ENCODE measurements around the gene NDRG4.

NDRG4 gene, protein sequence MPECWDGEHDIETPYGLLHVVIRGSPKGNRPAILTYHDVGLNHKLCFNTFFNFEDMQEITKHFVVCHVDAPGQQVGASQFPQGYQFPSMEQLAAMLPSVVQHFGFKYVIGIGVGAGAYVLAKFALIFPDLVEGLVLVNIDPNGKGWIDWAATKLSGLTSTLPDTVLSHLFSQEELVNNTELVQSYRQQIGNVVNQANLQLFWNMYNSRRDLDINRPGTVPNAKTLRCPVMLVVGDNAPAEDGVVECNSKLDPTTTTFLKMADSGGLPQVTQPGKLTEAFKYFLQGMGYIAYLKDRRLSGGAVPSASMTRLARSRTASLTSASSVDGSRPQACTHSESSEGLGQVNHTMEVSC

DNA sequence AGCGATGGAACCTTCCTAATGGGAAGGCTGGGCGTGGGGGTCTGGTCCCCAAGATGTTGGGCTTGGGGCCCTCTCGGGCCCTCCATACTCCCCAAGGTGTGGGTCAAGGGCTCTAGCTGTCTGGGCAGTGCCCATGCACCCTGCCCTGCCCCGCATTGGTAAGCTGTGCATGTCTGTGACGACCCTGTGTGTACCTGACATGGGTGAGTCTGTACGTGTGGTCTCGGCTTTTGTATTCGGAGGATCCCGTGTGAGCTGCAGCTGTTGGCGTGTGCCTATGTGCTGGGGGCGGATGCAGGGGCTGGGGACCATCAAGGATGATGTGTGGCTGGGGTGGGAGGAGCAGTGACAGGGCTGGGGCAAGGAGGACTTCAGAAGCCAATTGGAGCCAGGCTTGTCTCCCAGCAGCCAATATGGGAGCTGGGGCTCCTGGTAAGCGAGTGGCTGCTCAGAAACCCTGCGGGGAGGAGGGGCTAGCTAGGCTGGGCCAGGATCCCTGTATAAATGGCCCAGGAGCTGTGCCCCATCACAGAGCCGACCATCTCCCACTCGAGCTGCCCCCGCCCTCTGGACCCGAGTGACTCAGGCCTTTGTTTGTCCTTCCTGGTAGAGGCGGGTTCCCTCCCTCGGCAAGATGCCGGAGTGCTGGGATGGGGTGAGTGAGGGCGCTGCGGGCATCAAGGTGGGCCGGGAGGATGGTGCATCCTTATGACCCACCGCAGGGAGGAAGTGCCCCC is at the start of gene NDRG4:
Gene NDRG4, plus strand, starts transcription at position 529 of the 737 bp plus-strand sequence. Its CDS starts 106 bp downstream, at position 635.
- DNase-seq = peak; percentile 89

DNA sequence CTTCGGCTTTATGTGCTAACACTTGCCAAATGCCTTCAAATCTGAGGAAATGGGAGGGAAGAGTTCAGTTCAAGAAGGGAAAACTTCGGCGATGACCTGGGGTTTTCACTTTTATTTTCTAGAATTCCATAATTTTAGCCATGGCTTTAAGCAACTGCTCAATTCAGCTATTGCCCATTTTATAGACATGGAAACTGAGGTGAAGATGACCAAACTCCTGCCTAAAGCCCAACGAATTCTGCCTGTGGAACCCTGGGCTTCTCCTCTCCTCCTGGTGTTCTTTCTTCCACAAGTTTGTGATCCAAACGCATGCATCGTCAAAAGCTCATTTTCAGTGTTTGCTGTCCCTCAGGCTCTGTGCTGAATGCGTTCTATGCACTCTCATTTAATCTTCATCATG is 49.4 kb upstream of the NDRG4 start:
- DNase-seq = no peak

DNA sequence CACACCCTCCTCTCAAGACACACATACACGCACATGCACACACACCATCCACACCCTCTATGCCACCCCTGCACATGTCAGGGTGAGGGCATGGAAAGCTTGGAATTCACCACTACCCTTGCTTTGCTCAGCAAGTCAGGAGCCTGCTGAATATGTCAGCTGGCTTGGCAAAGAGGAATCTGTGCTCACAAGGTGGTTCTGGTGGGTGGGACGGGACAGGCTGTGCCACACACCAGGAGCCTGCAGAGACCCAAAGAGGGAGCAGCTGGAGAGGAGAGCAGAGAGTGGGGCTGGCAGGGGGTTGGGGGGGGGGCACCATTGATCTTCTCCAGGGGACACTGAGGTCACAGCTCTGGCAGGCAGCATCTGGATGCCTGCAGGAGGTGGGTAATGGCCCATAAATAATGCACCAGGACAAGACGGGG is 48.7 kb upstream of the NDRG4 start:
- no peak for DNase-seq

DNA sequence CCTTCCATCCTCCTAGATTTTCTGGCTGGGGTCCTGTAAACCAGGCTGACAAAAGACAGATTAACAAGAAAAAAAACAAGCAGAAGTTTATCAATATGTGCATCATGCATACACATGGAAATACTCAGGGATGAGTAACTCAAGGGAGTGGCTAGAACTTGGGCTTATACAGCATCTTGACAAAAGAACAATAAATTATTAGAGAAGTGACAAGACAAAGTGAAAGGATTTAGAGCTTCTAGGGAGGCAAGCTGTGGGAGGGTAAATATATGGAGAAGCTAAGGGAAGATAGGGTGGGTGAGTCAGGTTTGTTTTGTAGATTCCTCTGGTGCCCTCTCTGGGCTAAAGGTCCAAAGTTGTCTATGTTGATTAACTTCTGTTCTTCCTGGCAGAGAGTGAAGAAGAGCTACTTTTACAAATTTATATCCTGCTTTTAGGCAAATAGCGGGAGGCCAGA is 48.0 kb upstream of the NDRG4 start:
- DNase-seq = peak; percentile 23

DNA sequence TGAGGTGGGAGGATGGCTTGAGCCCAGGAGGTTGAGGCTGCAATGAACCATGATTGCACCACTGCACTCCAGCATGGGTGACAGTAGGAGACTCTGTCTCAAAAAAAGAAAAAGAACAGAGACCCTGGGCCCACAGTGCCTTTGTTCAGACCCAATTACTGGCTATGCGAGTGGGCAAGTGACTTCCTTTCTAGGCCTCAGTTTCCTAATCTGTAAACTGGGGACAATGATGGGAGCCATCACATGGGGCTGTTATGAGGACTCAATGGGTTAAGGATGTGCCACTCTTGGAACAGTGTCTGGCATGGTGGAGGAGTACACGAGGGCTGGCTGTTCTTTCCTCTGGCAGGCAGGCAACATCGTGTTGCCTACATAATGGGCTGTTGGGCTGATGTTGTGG is 47.3 kb upstream of the NDRG4 start:
- DNase-seq = no peak

DNA sequence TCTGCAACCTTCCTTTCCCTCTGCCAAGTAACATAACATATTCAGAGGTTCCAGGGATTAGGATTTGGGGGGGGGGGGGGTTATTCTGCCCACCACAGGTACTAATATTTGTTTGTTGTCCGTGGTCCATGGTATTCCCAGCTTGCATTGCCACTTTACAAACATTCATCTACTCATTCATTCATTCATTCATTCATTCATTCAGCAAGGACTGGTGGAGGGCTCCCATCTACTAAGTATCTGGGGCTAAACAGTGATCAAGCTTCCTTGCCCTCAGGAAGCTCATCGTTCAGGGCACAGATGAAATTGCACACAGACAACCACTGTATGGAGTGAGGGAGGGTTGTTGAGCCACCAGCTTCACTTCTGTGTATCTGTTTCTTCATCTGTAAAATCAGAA is 45.8 kb upstream of the NDRG4 start:
- no peak for DNase-seq

DNA sequence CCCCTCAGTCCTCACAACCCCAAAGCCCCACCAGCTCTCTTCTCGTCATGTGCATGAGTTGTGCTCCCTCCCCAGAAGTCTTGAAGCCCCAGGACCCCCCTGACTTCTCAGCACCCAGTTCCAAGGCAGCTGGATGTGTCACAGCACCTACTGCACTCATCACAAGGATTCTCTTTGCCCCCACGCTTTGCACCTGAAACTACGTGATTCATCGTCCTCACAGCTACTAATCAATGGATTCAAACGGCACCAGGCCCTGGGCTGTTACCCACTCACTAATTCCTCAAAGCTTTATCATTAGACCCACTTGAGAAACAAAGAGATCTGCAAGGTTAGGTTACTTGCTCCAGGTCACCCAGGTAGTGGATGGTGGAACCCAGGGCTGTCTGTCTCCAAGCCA is 45.1 kb upstream of the NDRG4 start:
- DNase-seq = no peak

DNA sequence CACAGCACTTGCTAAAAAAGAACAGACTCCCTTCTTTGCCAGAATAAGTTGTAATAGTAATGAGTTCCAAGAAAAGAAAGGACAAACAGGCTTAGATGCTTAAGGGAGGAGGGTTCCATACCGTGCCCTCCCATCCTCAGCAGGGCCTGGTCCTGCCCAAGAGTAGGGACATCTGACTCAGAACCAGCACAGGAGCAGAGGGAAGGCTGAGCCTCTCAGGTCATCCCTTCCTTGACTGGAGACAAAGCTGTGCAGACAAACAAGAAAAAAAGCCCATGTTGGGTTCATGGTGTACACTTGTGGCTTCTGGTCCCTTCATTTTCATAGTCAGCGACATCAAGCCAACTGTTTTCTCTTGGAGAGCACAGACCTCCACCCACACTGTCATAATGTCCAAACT is 44.2 kb upstream of the NDRG4 start:
- no peak for DNase-seq

DNA sequence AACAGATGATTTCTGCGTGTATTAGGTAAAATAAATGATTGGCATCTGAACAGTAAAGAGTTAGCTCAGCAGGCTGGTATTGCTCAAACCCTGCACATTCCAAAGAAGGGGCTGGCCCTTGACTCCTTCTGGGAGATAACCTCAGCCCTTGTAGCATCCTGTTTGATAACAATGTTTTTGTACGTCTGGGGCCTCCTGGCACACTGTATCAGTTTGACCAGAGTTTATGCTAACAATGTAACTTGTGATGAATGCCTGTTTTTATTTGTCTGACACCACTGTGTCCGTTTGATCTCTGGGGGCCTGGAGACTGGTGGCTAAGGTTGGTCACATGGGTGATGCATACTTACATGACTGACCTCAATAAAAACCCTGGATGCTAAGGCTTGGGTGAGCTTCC is 43.8 kb upstream of the NDRG4 start:
- DNase-seq = no peak

DNA sequence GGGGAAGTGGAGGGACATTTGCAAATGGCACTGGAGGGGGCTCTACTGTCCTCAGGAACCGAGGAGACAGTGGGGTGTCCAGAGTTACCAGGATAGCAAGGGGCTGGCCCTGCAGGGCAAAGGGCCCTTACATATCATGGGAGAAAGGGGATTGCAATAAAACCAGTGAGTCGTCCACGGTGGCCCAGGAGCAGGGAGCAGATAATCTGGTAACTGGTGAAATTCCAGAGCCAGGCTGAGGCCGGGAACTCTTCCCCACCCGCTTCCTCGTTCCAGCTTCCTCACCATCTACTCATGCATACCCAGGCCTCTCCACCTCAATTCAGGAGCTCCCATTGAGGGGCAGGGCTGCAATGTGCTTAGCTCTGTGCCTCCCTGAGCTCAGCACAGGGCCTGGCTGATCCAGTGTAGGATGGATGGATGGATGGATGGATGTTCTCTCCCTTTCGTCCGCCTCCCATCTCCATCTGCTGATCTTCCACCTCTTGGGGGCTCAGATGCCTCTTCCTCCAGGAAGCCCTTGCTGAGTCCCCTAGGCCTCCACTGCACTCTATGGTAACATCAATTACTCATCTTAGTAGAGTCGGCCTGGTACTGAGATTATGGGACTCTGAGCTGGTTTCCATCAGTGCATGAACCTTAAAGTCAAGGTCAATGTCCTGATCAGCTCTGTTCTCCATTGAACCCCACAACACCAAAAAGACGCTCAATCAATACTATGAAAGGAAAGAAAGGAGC is 41.2 kb upstream of the NDRG4 start:
- no peak for DNase-seq

DNA sequence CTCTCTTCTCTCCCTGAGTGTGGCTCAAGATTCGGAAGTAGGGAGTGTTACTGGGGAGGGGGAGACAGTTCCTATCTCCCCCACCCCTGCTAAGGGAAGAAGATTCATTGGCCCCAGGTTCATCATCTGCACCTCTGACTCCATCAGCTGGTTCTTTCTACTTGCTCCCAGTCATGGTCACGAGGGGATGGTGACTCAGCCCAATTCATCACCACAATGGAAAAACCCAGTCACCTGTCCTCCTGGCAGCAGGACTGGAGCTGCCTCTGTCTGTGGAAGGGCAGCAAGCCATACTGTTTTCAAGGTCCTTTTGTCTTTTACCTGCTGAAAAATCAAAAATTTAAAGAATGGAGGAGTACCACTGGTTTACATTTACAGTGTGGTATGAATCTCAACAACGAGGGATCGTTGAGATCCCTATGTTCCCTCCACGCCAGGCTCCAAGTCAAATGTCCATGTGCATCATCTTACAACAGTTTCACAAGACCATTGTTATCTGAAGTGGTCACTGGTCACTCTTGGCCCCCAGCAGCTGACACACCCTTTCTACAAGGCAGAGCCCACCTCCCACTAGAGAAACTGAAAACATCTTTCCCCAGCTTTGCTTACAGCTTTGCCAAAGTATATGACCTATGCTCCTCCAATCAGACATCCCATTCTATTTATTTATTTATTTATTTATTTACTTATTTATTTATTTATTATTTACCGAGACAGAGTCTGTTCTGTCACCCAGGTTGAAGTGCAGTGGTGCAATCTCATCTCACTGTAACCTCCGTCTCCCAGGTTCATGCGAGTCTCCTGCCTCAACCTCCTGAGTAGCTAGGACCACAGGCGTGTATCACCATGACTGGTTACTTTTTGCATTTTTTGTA is 40.4 kb upstream of the NDRG4 start:
- no peak for DNase-seq

DNA sequence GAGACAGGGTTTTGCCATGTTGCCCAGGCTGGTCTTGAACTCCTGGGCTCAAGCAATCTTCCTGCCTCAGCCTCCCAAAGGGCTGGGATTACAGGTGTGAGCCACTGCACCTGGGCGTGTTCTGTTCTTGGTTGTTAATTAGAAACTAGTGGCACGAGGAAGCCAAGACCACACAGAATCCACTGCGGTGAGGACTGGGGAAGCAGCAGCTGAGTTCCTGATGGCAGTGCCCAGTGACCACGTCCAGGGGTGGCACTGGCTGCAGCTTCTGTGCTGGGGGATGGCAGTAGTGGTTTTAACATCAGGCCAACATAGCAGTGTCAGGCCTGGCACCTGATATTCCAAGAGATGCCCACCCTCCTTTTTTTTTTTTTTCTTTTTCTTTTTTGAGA is 39.7 kb upstream of the NDRG4 start:
- DNase-seq = no peak

DNA sequence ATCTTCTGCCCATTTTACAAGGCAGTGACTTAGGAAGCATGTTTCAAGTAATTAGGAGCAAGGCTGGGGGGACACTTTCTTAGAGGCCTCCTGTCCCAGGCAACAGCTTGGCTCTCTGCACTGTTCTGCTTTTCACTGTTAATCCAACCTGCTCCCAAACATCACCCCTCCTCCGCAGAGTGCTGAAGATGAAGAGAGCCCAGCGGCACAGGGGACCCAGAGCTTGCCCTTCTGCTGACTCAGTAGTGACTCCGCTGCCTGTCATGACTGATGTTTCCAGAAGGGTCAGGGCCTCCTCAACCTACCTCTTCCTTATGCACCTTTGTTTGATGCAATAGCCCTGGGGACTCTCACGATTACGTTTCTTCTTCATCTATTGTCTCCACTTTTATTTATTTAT is 38.9 kb upstream of the NDRG4 start:
- DNase-seq = no peak

DNA sequence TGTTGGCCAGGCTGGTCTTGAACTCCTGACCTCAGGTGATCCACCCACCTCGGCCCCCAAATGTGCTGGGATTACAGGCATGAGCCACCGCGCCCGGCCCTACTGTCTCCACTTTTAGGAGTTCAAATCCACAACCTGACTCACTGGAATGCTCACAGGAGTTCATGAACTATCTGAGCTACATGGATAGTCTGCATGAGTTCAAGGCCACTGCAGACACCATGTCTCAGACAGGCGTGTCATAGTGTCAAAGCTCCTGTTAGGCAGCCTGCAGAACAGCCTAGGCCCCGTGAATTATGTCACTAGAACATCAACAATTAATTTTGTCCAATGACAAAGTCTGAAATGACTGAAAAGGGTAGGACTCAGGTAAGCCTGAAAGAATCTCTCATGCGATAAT is 38.3 kb upstream of the NDRG4 start:
- no peak for DNase-seq

DNA sequence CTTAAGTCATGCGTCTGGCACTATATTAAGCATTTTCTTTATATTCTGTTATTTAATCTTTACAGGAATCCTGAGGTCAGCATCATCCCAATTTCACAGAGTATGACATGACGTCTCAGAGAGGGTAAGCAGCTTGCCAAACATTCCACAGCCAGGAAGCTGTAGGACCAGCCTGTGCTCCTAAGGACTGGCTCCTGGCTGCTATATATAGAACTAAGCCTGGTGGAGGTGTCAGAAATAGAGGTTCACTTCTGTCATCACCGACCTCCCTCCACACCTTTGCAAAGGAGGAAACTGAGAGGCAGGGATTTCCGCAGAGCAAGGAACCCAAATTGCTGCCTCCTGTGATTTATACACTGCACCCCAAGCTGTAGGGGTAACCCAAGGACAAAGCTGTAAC is 37.9 kb upstream of the NDRG4 start:
- DNase-seq = no peak

DNA sequence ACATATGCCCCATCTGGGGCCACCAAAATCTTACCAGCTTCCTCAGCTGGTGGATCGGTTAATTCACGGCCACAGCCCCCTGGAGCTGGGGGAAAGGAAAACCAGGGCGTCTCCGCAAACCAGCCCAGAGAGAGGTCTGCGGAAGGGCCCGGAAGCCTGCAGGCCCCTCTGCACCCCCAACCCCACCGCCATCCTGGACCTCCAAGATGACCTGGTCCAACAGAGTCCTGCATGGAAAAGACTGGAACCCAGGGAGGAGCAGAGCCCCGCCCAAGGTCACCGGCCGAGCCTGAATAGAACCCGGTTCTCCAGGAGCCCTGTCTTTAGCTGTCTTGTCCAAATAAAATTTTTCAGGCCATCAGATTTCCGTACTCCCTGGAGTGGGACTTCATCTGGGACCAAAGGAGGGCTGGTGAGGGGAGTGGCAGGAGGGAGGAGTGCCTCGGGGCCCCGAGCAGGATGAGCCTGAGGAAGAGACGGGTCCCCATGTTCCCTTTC is 37.4 kb upstream of the NDRG4 start:
- DNase-seq = no peak

DNA sequence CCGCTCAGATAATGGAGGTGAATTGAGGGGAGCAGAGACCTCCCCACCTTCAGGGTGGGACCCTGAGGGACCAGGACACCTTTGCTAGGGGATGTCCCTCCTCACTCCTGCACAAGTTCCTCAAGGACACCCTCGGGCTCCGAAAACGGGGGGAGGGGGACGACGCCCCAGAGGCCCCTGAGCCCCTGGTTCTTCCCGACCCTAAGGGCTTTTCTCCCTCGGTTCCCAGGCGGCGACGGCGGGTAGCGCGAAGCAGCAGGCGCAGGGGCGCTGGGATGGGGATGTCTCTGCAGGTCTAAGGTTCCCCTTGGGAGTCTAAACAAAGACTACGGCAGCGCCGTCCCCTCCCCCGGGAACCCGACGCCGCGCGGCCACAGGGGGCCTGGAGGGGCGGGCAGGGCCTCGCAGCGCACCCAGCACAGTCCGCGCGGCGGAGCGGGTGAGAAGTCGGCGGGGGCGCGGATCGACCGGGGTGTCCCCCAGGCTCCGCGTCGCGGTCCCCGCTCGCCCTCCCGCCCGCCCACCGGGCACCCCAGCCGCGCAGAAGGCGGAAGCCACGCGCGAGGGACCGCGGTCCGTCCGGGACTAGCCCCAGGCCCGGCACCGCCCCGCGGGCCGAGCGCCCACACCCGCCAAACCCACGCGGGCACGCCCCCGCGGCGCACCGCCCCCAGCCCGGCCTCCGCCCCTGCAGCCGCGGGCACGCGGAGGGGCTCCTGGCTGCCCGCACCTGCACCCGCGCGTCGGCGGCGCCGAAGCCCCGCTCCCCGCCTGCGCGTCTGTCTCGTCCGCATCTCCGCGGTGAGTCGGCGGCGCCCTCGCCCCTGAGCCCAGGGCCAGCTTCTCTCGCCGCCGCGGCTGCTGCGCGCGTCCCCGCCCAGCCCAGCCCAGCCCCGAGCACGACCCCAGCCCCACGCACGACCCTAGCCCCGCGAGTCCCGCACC is 36.7 kb upstream of the NDRG4 start:
- no peak for DNase-seq

DNA sequence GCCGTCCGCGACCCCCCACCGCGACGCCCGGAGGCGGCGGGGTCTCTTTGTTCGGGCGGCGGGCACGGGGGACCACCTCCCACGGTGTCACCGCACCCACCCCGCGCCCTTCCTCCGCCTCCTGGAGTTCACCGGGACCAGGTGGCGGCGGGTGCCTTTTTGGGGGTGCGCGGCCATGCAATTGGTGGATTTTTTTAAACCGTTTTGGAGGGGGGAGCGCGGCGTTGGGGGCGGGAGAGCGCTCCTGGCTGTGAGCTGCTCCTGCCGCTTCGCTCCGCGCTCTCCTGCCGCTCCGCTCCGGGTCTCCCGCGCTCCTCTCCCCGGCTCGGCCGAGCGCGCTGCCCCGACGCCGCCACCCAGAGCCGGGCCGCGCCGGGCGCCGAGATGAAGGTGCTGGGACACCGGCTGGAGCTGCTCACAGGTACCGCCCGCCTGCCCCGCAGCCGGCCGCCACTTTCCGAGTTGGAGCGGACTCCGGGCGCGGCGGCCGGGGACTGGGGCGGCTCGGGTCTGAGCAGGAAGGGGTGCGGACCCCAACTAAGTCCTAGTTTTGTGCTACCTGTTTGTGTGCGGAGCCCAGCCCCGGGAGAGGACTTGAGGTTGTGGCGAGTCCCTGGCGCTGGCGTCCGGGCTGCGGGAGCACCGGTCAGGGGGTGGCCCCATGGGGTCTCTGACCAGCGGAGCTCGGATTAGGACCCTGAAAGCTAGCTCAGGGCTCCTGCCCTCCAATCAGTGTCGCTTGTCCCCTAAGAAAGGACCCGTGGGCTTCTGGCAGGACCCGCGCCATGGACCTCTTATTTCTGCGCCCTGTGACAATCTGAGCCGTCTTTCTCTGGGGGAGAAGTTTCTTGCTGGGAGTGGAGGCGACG is 35.7 kb upstream of the NDRG4 start:
- no peak for DNase-seq

DNA sequence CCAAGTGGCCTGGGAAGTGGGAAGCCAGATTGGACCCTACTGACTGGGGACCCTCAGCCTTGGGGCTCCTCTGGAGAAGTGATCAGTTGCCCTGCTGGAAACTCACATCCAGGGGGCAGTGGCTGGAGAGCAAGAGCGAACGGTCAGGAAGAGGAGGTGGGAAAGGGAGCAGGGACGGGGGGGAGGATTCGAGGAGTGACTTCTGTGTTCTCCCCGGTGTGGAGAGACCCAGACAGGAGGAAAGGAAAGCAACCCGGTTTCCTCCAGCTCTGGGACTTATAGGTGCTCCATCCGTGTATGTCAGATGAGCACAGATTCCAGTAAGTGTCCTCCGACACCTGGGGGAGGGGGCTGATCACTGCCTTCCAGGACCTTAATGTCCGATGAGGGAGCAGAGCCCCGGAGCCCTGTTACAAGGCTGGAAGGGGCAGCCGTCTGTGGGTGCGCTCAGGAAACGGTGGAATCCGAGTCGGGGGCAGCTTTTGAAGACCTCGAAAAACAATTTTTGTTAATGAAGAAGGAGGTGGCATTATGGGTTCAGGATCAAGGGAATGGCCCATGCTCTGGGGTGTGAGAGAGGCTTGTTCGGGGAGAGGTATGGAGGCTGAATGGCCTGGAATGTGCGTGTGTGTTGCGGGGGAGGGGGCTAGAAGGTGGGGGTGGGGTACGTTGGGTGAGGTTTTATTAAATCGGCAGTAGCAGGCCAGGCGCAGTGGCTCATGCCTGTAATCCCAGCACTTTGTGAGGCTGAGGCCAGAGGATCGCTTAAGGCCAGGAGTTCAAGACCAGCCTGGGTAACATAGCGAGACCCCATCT is 34.8 kb upstream of the NDRG4 start:
- DNase-seq = no peak

All from fibroblast of skin of right quadriceps (primary cell).